GM12875 (cell line): Measurements from ENCODE around the gene ATP5IF1.

Experiments
- H3K4me3 ChIP-seq: one replicate; pipeline ENCODE4 v1.5.1; 2011; ENCODE audit warnings: low read depth, low read length, control low read depth
- TF ChIP-seq, protein P1 (sequence below): IDR thresholded peaks from 2 replicates; pipeline ENCODE4 v1.5.1; 2011; ENCODE audit warnings: low read depth, mild to moderate bottlenecking, control low read depth, inconsistent platforms, low read length, moderate library complexity, borderline replicate concordance; ENCODE audit not compliant: insufficient read depth

Gene ATP5IF1

DNA sequence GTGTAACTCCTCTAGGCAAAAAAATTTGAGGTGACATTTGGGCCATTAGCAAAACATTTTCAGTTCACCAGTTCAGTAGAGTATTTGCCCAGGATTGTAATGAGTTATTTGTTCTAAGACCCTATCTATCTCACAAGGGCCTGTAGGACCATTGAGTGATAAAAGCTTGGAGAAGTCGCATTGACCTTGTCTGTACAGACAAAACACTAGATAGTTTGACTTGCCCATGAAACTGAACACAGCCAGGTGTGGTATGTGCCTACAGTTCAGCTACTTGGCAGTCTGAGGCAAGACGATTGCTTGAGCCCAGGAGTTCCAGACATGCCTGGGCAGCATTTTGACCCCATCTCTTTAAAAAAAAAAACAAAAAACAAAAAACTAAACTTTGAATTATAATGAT lies 3.1 kb downstream of the ATP5IF1 start:
- TF ChIP-seq, protein P1, sequence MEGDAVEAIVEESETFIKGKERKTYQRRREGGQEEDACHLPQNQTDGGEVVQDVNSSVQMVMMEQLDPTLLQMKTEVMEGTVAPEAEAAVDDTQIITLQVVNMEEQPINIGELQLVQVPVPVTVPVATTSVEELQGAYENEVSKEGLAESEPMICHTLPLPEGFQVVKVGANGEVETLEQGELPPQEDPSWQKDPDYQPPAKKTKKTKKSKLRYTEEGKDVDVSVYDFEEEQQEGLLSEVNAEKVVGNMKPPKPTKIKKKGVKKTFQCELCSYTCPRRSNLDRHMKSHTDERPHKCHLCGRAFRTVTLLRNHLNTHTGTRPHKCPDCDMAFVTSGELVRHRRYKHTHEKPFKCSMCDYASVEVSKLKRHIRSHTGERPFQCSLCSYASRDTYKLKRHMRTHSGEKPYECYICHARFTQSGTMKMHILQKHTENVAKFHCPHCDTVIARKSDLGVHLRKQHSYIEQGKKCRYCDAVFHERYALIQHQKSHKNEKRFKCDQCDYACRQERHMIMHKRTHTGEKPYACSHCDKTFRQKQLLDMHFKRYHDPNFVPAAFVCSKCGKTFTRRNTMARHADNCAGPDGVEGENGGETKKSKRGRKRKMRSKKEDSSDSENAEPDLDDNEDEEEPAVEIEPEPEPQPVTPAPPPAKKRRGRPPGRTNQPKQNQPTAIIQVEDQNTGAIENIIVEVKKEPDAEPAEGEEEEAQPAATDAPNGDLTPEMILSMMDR = no peak
- no peak overlapping the region for H3K4me3 ChIP-seq

DNA sequence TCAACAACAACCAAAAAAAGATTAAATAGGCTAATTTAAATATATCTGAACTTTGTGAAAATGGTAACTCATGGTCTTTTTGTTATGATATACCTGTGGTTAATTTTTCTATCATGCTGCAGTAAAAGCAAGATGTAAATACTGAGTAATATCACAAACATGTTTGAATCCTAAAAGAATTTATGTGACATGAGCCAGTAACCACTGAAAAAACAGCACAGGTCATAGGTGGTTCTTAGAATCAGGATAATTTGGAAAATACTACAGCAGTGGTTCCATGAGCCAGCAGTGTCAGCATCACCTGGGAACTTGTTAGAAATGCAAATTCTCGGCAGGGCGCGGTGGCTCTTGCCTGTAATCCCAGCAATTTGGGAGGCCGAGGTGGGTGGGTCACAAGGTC lies 4.1 kb downstream of the ATP5IF1 start:
- TF ChIP-seq, protein P1 = no peak
- H3K4me3 ChIP-seq = no peak overlapping the region

DNA sequence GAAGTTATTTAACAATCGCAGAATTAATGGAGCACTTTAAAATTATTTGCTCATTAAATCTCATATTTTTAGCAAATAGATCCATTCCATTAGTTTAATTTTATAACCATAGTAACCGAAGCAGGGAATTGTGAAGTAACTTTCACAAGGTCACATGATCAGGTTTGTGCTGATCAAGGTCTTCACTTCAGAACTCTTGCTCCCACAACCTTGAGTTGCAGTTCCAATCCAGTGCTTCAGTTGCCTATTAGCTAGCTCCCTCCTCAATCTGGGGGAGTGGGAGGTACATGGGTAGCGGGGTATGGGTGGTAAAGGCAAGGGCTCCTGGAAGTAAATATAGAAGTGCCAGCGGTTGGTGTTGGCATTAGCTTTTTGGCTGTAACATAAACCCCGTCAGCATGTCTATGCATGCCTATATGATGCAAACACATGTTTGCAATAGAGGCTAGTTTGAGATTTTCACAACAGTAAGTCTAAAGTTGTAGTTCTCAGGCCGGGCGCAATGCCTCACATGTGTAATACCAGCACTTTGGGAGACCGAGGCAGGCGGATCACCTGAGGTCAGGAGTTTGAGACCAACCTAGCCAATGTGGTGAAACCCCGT lies 5.8 kb downstream of the ATP5IF1 start:
- TF ChIP-seq, protein P1 = no peak

GRCh38 chr1:28243685-28244311 lies 7.9 kb downstream of the ATP5IF1 start:
- TF ChIP-seq, protein P1 = no peak
- no peak overlapping the region for H3K4me3 ChIP-seq

More for the DNA sequence above, 5.8 kb downstream of the ATP5IF1 start:
- no peak overlapping the region for H3K4me3 ChIP-seq

DNA sequence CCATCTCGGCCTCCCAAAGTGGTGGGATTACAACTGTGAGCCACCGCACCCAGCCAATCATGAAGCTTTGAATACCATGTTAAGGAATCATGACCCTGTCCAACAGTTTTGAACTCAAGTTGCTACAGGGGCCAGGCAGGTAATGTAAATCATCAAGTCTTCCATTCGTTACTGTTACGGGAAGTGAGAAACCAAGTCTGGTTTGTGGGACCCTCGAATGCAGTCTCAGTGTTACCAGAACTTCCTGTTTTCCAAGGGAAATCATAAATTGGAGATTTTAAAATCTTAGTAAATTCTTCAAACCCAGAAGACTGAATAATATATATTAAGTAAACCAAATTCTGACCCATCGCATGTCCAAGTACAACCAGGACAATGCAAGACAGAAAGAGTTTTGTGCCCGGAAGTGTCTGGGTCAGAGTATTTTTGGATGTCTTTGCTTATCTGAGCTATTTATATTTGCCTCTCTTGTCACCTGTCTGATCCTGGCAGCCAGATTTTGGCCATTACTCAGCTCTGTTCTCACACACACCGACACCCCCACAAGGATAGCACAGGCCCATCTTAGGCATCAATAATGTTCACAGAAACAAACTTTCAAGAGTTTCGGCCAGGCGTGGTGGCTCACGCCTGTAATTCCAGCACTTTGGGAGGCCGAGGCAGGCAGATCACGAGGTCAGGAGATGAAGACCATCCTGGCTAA lies 8.8 kb downstream of the ATP5IF1 start:
- TF ChIP-seq, protein P1 = no peak
- H3K4me3 ChIP-seq = no peak overlapping the region

DNA sequence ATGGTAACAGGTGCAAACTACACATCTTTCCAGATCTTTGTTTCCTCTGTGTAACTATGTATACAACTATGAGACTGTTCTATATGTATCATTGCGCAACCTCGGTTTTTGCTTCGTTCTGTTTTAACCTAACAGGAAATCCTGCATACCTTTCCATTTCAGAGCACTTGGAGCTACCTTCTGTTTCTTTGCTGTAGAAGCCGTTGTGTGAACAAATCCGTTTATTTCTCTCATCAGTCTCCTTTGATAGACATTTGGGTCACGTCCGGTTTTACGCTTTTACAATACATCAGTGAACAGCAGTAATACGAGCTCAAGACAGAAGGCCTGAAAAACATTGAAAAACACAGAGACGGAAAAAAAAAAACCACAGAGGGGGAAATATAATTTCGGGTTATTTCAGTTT lies 10.5 kb downstream of the ATP5IF1 start:
- H3K4me3 ChIP-seq = peak overlapping the region; percentile 50
- TF ChIP-seq, protein P1 = no peak
